ENCODE data around the gene LMX1B.
A peak's percentile ranks its signal among the peaks of the same experiment; 100 is the strongest.

LMX1B gene

DNA sequence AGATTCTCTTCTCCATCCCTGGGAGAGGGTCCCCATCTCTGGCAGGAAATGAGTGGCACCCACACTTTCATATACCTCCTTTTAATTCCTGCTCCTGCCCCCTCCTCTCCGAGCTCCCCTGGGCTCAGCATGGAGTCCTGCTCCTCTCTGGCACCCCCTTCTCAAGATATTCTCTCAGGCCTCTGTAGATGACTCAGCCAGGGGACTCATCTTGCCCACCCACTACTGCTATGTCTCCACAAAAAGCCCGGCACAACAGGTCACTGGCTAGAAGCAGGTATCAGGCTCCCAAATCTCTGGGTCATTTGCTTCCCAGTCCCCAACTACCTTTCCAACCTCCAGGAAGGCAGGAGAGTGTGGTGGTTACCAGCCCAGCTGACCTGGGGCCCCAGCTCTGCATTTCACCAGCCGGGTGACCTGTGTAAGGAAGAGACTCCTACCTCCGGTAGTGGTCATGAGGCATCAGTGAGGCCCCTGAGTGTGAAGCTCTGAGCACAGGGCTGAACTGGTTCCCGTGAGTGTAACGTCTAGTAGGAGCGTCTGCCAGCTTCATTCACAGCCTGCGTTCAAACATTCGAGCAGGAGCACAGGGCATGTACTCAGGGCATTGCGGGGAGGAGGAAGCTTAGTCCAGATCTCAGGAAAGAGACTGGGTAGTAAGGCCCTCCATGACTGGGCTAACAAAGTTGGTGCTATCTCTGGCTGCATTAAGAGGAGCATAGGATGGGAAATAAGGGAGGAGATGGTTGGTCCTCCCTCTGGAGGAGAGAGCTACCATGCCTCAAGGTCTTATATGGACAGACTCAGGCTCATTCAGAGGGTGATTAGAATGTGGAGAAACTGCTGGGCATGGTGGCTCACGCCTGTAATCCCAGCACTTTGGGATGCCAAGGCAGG lies 63.7 kb downstream of the LMX1B start:
- no CpG with 5 or more reads among the region's 11 CpGs for WGBS, 2 donors (ENCODE audit: extremely low coverage in 2 of 2, insufficient read length in 2 of 2, insufficient replicate concordance in 1 of 2)
- DNase-seq (ENCODE audit: low spot score) = no peak
- H3K9me3 ChIP-seq (replicated peaks in 1 of 2; ENCODE audit: control insufficient read depth in 2 of 2, insufficient read depth in 1 of 2, low read depth in 1 of 2, low read length in 2 of 2) = peaks cover 0 to 7% of the 10 kb centered on the region in 2 donors

DNA sequence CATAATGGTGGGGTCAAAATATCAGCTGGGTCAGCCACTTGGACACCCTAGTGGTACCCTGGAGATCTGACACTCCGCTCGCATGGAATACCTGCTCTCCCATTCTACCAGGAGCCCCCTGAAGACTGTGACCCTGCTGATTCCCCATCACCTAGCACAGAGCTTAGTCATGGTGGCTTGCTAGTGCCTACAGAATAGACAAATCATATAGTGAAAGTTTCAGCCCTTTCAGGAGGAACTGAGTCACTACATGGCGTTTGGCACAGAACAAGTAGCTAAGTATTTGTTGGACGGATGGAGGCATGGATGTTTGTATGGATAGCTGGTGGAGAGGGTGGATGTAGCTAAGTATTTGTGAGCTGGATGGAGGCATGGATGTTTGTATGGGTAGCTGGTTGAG lies 65.3 kb downstream of the LMX1B start:
- no peak overlapping the region for H3K23ac ChIP-seq (ENCODE audit: low read depth, low read length, poor library complexity)
- H3K18ac ChIP-seq (ENCODE audit: low read length) = no peak overlapping the region
- no peaks in the 10 kb centered on the region for H3K36me3 ChIP-seq (replicated peaks in 1 of 2; ENCODE audit: control insufficient read depth in 2 of 2, insufficient read depth in 2 of 2, low read length in 2 of 2)
- no peaks in the 10 kb centered on the region for H3K79me1 ChIP-seq (ENCODE audit: low read depth, low read length)
- H3K4ac ChIP-seq (ENCODE audit: low read length) = no peak overlapping the region
- no peak overlapping the region for H3K14ac ChIP-seq (ENCODE audit: low read length)
- H3K27ac ChIP-seq (replicated peaks; ENCODE audit: low read length) = no peak overlapping the region
- H2BK120ac ChIP-seq (ENCODE audit: low read depth, low read length) = no peak overlapping the region
- no peak overlapping the region for H3K4me2 ChIP-seq (ENCODE audit: insufficient read depth, low read length, poor library complexity, severe bottlenecking)
- H3K4me1 ChIP-seq (ENCODE audit: control insufficient read depth in 2 of 2, insufficient read depth in 1 of 2, low read depth in 1 of 2, low read length in 2 of 2) = peaks cover 7 to 13% of the 10 kb centered on the region in 2 donors
- H2BK15ac ChIP-seq (ENCODE audit: low read length) = no peak overlapping the region
- H2BK5ac ChIP-seq (ENCODE audit: low read length) = no peak overlapping the region
- WGBS, 2 donors (ENCODE audit: extremely low coverage in 2 of 2, insufficient read length in 2 of 2, insufficient replicate concordance in 1 of 2) = no CpG with 5 or more reads among the region's 4 CpGs
- no peak overlapping the region for H2AFZ ChIP-seq (ENCODE audit: low read length)
- no peak overlapping the region for H3K9ac ChIP-seq (ENCODE audit: low read depth, low read length, poor library complexity)
- no peak overlapping the region for H4K8ac ChIP-seq (ENCODE audit: low read depth, low read length)
- H4K91ac ChIP-seq (ENCODE audit: low read depth, low read length, poor library complexity) = no peak overlapping the region
- H3K9me3 ChIP-seq (replicated peaks in 1 of 2; ENCODE audit: control insufficient read depth in 2 of 2, insufficient read depth in 1 of 2, low read depth in 1 of 2, low read length in 2 of 2) = peaks cover 0 to 7% of the 10 kb centered on the region in 2 donors
- DNase-seq (ENCODE audit: low spot score) = no peak
- no peak overlapping the region for H3K4me3 ChIP-seq (ENCODE audit: low read length in 2 of 2)
- H3K27me3 ChIP-seq (ENCODE audit: control insufficient read depth in 3 of 3, insufficient read depth in 3 of 3, low read depth in 1 of 3, low read length in 3 of 3) = peaks cover 43 to 92% (median 90%) of the 10 kb centered on the region in 3 experiments
- H2BK12ac ChIP-seq (ENCODE audit: low read length) = no peak overlapping the region
- no peak overlapping the region for H2AK5ac ChIP-seq (ENCODE audit: low read depth, low read length)

More for the DNA sequence above, 63.7 kb downstream of the LMX1B start:
- Histone ChIP-seq H3K9ac (ENCODE audit: low read depth, low read length, poor library complexity) (no peak overlapping the region), H4K91ac (ENCODE audit: low read depth, low read length, poor library complexity) (no peak overlapping the region), H3K27me3 (ENCODE audit: control insufficient read depth in 3 of 3, insufficient read depth in 3 of 3, low read depth in 1 of 3, low read length in 3 of 3) (peaks cover 40 to 92% (median 90%) of the 10 kb centered on the region in 3 experiments), H3K23ac (ENCODE audit: low read depth, low read length, poor library complexity) (no peak overlapping the region), H3K79me1 (ENCODE audit: low read depth, low read length) (no peaks in the 10 kb centered on the region), H3K36me3 (replicated peaks in 1 of 2; ENCODE audit: control insufficient read depth in 2 of 2, insufficient read depth in 2 of 2, low read length in 2 of 2) (no peaks in the 10 kb centered on the region), H3K4ac (ENCODE audit: low read length) (no peak overlapping the region), H3K4me1 (ENCODE audit: control insufficient read depth in 2 of 2, insufficient read depth in 1 of 2, low read depth in 1 of 2, low read length in 2 of 2) (peaks cover 2 to 22% of the 10 kb centered on the region in 2 donors), H2BK15ac (ENCODE audit: low read length) (no peak overlapping the region), H3K4me2 (ENCODE audit: insufficient read depth, low read length, poor library complexity, severe bottlenecking) (no peak overlapping the region), H3K14ac (ENCODE audit: low read length) (no peak overlapping the region), H2AK5ac (ENCODE audit: low read depth, low read length) (no peak overlapping the region), H2BK120ac (ENCODE audit: low read depth, low read length) (no peak overlapping the region), H2AFZ (ENCODE audit: low read length) (no peak overlapping the region), H3K27ac (replicated peaks; ENCODE audit: low read length) (no peak overlapping the region), H3K18ac (ENCODE audit: low read length) (peak overlapping the region; percentile 57), H4K8ac (ENCODE audit: low read depth, low read length) (no peak overlapping the region), H2BK5ac (ENCODE audit: low read length) (no peak overlapping the region), H2BK12ac (ENCODE audit: low read length) (no peak overlapping the region), H3K4me3 (ENCODE audit: low read length in 2 of 2) (peak overlapping the region in 1 of 2 donors; percentile 57)

DNA sequence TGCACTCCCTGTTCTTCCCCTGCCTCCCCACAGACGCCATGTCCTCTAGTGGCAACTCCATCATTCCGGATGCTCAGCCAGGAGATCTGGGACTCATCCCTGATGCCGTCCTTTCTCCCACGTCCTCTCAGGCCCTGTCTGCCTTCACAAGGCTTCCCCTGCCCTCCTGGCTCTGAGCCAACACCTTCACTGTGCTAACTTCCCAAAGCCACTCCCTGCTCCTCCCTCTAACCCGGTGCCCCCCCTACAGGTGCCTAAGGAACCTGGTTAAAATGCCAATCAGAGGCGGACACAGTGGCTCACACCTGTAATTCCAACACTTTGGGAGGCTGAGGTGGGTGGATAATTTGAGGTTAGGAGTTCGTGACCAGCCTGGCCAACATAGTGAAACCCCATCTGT lies 67.6 kb downstream of the LMX1B start:
- Histone ChIP-seq H2BK5ac (ENCODE audit: low read length) (no peak overlapping the region), H3K14ac (ENCODE audit: low read length) (no peak overlapping the region), H3K4me1 (ENCODE audit: control insufficient read depth in 2 of 2, insufficient read depth in 1 of 2, low read depth in 1 of 2, low read length in 2 of 2) (peaks cover 7 to 11% of the 10 kb centered on the region in 2 donors), H2BK120ac (ENCODE audit: low read depth, low read length) (no peak overlapping the region), H3K23ac (ENCODE audit: low read depth, low read length, poor library complexity) (peak overlapping the region; percentile 80), H2BK12ac (ENCODE audit: low read length) (no peak overlapping the region), H4K8ac (ENCODE audit: low read depth, low read length) (no peak overlapping the region), H3K4me2 (ENCODE audit: insufficient read depth, low read length, poor library complexity, severe bottlenecking) (no peak overlapping the region), H3K18ac (ENCODE audit: low read length) (no peak overlapping the region), H3K27ac (replicated peaks; ENCODE audit: low read length) (no peak overlapping the region), H2AFZ (ENCODE audit: low read length) (no peak overlapping the region), H3K36me3 (replicated peaks in 1 of 2; ENCODE audit: control insufficient read depth in 2 of 2, insufficient read depth in 2 of 2, low read length in 2 of 2) (no peaks in the 10 kb centered on the region), H3K4me3 (ENCODE audit: low read length in 2 of 2) (no peak overlapping the region), H3K79me1 (ENCODE audit: low read depth, low read length) (no peaks in the 10 kb centered on the region), H2AK5ac (ENCODE audit: low read depth, low read length) (no peak overlapping the region), H3K9me3 (replicated peaks in 1 of 2; ENCODE audit: control insufficient read depth in 2 of 2, insufficient read depth in 1 of 2, low read depth in 1 of 2, low read length in 2 of 2) (peaks cover 0 to 5% of the 10 kb centered on the region in 2 donors), H3K4ac (ENCODE audit: low read length) (no peak overlapping the region), H3K9ac (ENCODE audit: low read depth, low read length, poor library complexity) (no peak overlapping the region), H4K91ac (ENCODE audit: low read depth, low read length, poor library complexity) (no peak overlapping the region), H2BK15ac (ENCODE audit: low read length) (no peak overlapping the region), H3K27me3 (ENCODE audit: control insufficient read depth in 3 of 3, insufficient read depth in 3 of 3, low read depth in 1 of 3, low read length in 3 of 3) (peaks cover 35 to 93% (median 91%) of the 10 kb centered on the region in 3 experiments)
- no peak for DNase-seq (ENCODE audit: low spot score)
- WGBS, 2 donors (ENCODE audit: extremely low coverage in 2 of 2, insufficient read length in 2 of 2, insufficient replicate concordance in 1 of 2) = no CpG with 5 or more reads among the region's 7 CpGs

DNA sequence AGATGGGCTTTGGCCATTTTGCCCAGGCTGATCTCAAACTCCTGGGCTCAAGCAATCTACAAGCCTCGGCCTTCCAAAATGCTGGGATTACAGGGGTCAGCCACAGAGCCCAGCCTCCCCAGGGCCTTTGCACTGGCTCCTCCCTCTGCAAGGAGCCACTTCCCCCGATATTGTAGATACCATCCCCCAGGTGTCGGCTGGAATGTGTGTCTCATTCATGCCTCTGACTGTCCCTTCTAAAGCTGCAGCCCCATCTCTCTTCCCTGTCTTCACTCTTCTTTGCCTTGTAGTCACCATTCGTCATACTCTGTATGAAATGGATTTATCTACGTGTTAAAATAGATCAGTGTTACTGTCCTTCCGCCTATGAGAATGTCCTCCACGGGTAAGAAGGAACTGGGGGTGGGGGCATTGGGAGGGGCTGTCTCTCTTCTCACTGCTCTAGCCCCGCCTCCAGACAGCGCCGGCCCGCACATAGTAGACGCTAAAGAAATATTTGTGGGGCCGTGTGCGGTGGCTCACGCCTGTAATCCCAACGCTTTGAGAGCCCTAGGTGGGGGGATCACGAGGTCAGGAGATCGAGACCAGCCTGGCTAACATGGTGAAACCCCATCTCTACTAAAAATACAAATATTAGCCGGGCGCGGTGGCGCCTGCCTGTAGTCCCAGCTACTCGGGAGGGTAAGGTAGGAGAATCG lies 68.5 kb downstream of the LMX1B start:
- no peak overlapping the region for H2BK120ac ChIP-seq (ENCODE audit: low read depth, low read length)
- H3K4ac ChIP-seq (ENCODE audit: low read length) = no peak overlapping the region
- peaks cover 0 to 5% of the 10 kb centered on the region in 2 donors for H3K9me3 ChIP-seq (replicated peaks in 1 of 2; ENCODE audit: control insufficient read depth in 2 of 2, insufficient read depth in 1 of 2, low read depth in 1 of 2, low read length in 2 of 2)
- no peak overlapping the region for H2AK5ac ChIP-seq (ENCODE audit: low read depth, low read length)
- no peak overlapping the region for H2AFZ ChIP-seq (ENCODE audit: low read length)
- H3K9ac ChIP-seq (ENCODE audit: low read depth, low read length, poor library complexity) = no peak overlapping the region
- no peaks in the 10 kb centered on the region for H3K79me1 ChIP-seq (ENCODE audit: low read depth, low read length)
- H3K27me3 ChIP-seq (ENCODE audit: control insufficient read depth in 3 of 3, insufficient read depth in 3 of 3, low read depth in 1 of 3, low read length in 3 of 3) = peaks cover 28 to 90% (median 89%) of the 10 kb centered on the region in 3 experiments
- no CpG with 5 or more reads among the region's 24 CpGs for WGBS, 2 donors (ENCODE audit: extremely low coverage in 2 of 2, insufficient read length in 2 of 2, insufficient replicate concordance in 1 of 2)
- H3K23ac ChIP-seq (ENCODE audit: low read depth, low read length, poor library complexity) = no peak overlapping the region
- DNase-seq (ENCODE audit: low spot score) = no peak
- H3K4me1 ChIP-seq (ENCODE audit: control insufficient read depth in 2 of 2, insufficient read depth in 1 of 2, low read depth in 1 of 2, low read length in 2 of 2) = peaks cover 5 to 7% of the 10 kb centered on the region in 2 donors
- no peak overlapping the region for H3K27ac ChIP-seq (replicated peaks; ENCODE audit: low read length)
- no peak overlapping the region for H4K8ac ChIP-seq (ENCODE audit: low read depth, low read length)
- H2BK15ac ChIP-seq (ENCODE audit: low read length) = no peak overlapping the region
- H4K91ac ChIP-seq (ENCODE audit: low read depth, low read length, poor library complexity) = no peak overlapping the region
- no peak overlapping the region for H3K4me3 ChIP-seq (ENCODE audit: low read length in 2 of 2)
- H3K14ac ChIP-seq (ENCODE audit: low read length) = no peak overlapping the region
- H3K36me3 ChIP-seq (replicated peaks in 1 of 2; ENCODE audit: control insufficient read depth in 2 of 2, insufficient read depth in 2 of 2, low read length in 2 of 2) = no peaks in the 10 kb centered on the region
- H2BK5ac ChIP-seq (ENCODE audit: low read length) = no peak overlapping the region
- no peak overlapping the region for H3K18ac ChIP-seq (ENCODE audit: low read length)
- H2BK12ac ChIP-seq (ENCODE audit: low read length) = no peak overlapping the region
- no peak overlapping the region for H3K4me2 ChIP-seq (ENCODE audit: insufficient read depth, low read length, poor library complexity, severe bottlenecking)
